ENCODE data around the gene ABL2.
A peak's percentile ranks its signal among the peaks of the same experiment; 100 is the strongest.
"Not testable (repeated sequence)": the region's sequence is repeated elsewhere in the genome, so short reads cannot be mapped to it uniquely, and the experiment has no call there.

ABL2 gene

GRCh38 chr1:179168536-179168935, 60.9 kb downstream of the ABL2 start:
- no peak for DNase-seq

GRCh38 chr1:179167955-179168354, 61.5 kb downstream of the ABL2 start:
- no peak for DNase-seq

- DNase-seq = no peak
Measured at GRCh38 chr1:179167418-179167777, 62.1 kb downstream of the ABL2 start.

- DNase-seq = peak; percentile 84 to 90
Measured at GRCh38 chr1:179166663-179167417, 62.6 kb downstream of the ABL2 start.

- peak in 1 of 2 experiments; percentile 25 for DNase-seq
Measured at GRCh38 chr1:179164494-179164893, 65.0 kb downstream of the ABL2 start.

GRCh38 chr1:179156708-179157107, 72.8 kb downstream of the ABL2 start:
- no peak for DNase-seq

GRCh38 chr1:179156026-179156425, 73.5 kb downstream of the ABL2 start:
- DNase-seq = peak; percentile 92 to 94

- no peak for DNase-seq
Measured at GRCh38 chr1:179155615-179156014, 73.9 kb downstream of the ABL2 start.

- no peak for DNase-seq
Measured at GRCh38 chr1:179154437-179154836, 75.0 kb downstream of the ABL2 start.

GRCh38 chr1:179153217-179153616, 76.3 kb downstream of the ABL2 start:
- no peak for DNase-seq

GRCh38 chr1:179151908-179152682, 77.4 kb downstream of the ABL2 start:
- DNase-seq = no peak

GRCh38 chr1:179146911-179147310, 82.6 kb downstream of the ABL2 start:
- DNase-seq = no peak

- no peak for DNase-seq
Measured at GRCh38 chr1:179146476-179146875, 83.0 kb downstream of the ABL2 start.

- no peak for DNase-seq
Measured at GRCh38 chr1:179145521-179145920, 84.0 kb downstream of the ABL2 start.

- DNase-seq = no peak
Measured at GRCh38 chr1:179144626-179145025, 84.9 kb downstream of the ABL2 start.

- no peak for DNase-seq
Measured at GRCh38 chr1:179143322-179143721, 86.2 kb downstream of the ABL2 start.

GRCh38 chr1:179142889-179143299, 86.6 kb downstream of the ABL2 start:
- no peak for DNase-seq

GRCh38 chr1:179141592-179142251, 87.8 kb downstream of the ABL2 start:
- no peak for DNase-seq

GRCh38 chr1:179138755-179139154, 90.7 kb downstream of the ABL2 start:
- DNase-seq = not testable (repeated sequence)

GRCh38 chr1:179137617-179138255, 91.7 kb downstream of the ABL2 start:
- no peak for DNase-seq

- DNase-seq = not testable (repeated sequence)
Measured at GRCh38 chr1:179135707-179136106, 93.8 kb downstream of the ABL2 start.

- DNase-seq = not testable (repeated sequence)
Measured at GRCh38 chr1:179135168-179135567, 94.3 kb downstream of the ABL2 start.
